SU-DHL-6 (cell line): ENCODE results near the gene TIMM44.

Source experiments
- EZH2phosphoT487 ChIP-seq: fragments of 200-600 bp; sonication (generic), shearing (Covaris generic); conservative IDR thresholded peaks from 2 replicates; pipeline ENCODE4 v1.6.1; 2018; ENCODE audit warnings: mild to moderate bottlenecking, antibody characterized with exemption, low read length, moderate library complexity, mixed read lengths
- TF ChIP-seq, protein P1 (sequence below): fragments of 200-600 bp; sonication (generic); IDR thresholded peaks from one replicate; pipeline ENCODE4 v1.5.1; 2017; ENCODE audit warnings: antibody characterized with exemption, mild to moderate bottlenecking, low read length, moderate library complexity; ENCODE audit not compliant: insufficient read depth, poor library complexity, severe bottlenecking

DNA sequence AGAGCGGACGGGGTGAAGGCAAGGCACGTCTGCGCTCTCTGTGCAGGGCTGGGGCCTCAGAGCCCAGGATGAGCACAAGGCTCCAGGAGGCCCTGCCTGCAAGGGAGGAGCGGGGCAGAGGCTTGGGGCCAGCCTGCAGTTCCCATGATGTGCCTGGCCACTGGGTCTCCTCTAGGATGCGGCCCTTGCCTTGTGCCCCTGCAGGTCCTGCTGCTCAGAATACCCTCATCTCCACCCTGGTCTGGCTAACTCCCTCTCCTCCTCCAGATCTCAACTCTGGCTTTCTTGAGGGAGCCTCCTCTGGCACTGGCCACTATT lies 34.2 kb upstream of the TIMM44 start:
- TF ChIP-seq, protein P1, sequence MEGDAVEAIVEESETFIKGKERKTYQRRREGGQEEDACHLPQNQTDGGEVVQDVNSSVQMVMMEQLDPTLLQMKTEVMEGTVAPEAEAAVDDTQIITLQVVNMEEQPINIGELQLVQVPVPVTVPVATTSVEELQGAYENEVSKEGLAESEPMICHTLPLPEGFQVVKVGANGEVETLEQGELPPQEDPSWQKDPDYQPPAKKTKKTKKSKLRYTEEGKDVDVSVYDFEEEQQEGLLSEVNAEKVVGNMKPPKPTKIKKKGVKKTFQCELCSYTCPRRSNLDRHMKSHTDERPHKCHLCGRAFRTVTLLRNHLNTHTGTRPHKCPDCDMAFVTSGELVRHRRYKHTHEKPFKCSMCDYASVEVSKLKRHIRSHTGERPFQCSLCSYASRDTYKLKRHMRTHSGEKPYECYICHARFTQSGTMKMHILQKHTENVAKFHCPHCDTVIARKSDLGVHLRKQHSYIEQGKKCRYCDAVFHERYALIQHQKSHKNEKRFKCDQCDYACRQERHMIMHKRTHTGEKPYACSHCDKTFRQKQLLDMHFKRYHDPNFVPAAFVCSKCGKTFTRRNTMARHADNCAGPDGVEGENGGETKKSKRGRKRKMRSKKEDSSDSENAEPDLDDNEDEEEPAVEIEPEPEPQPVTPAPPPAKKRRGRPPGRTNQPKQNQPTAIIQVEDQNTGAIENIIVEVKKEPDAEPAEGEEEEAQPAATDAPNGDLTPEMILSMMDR: no peak
- no peak for TF ChIP-seq EZH2phosphoT487
